ENCODE data around the gene SLC16A5. TPM values are rescaled to one million over a fixed set of nuclear protein-coding genes. Genes with fewer than 3 reads are reported as not detected.

Gene SLC16A5
- total RNA-seq, 2 experiments from 2014 or later: 9.2 to 11.0 TPM

DNA sequence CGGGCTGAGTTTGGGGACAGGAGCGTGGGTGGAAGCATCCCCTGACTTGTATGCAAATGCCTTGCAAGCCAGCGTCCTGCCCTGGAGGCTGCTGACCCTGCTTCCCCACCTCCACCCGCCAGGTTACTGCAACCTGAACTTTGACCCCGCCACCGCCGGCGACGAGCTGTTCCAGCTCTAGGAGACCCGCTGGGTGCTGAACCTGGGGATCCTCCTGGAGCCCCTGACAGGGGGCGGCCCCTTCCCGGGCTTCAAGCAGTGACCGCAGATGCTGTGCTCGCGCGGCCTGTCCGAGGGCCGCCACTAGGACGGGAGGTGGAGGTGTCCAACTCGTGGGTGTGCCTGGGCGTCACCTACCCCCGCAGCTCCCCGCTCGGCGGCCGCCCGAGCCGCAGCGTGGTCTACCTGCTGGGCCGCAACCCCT lies 10.7 kb upstream of the SLC16A5 start:
- no peak for ATAC-seq (ENCODE audit: poor library complexity)
- H3K4me3 Mint-ChIP-seq: peak overlapping the region; percentile 74
- no peaks in the 10 kb centered on the region for H3K9me3 Mint-ChIP-seq
- Histone ChIP-seq H3K4me3 (ENCODE audit: low read length) (peak overlapping the region; percentile 48), H3K4me1 (ENCODE audit: insufficient read depth, low read length) (peaks cover 28% of the 10 kb centered on the region), H3K9me3 (ENCODE audit: control insufficient read depth in 1 of 2, insufficient read depth in 1 of 2, low read length in 2 of 2) (no peaks in the 10 kb centered on the region), H3K27ac (ENCODE audit: low read depth in 1 of 2, low read length in 2 of 2) (no peak overlapping the region), H3K27me3 (ENCODE audit: control insufficient read depth in 1 of 2, insufficient read depth in 2 of 2, low read length in 2 of 2) (no peaks in the 10 kb centered on the region), H3K36me3 (ENCODE audit: insufficient read depth, low read length) (no peaks in the 10 kb centered on the region)
- TF ChIP-seq, protein P1, sequence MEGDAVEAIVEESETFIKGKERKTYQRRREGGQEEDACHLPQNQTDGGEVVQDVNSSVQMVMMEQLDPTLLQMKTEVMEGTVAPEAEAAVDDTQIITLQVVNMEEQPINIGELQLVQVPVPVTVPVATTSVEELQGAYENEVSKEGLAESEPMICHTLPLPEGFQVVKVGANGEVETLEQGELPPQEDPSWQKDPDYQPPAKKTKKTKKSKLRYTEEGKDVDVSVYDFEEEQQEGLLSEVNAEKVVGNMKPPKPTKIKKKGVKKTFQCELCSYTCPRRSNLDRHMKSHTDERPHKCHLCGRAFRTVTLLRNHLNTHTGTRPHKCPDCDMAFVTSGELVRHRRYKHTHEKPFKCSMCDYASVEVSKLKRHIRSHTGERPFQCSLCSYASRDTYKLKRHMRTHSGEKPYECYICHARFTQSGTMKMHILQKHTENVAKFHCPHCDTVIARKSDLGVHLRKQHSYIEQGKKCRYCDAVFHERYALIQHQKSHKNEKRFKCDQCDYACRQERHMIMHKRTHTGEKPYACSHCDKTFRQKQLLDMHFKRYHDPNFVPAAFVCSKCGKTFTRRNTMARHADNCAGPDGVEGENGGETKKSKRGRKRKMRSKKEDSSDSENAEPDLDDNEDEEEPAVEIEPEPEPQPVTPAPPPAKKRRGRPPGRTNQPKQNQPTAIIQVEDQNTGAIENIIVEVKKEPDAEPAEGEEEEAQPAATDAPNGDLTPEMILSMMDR (IDR thresholded peaks at IDR 0.05): no peak
- H3K36me3 Mint-ChIP-seq (ENCODE audit: low read depth): no peaks in the 10 kb centered on the region
- ChIA-PET CTCF (interaction anchor here (1.0 kb wide), 1 partner anchor 124 kb away, joined by 3 read pairs; no protein-coding TSS in a partner anchor), POLR2A (interaction anchor here (1.2 to 2.3 kb wide), 5 partner anchors 10 to 185 kb away, joined by 3 to 18 read pairs (median 4); partner anchors contain the start of genes MRPS7, SLC16A5 and SUMO2)
- no peaks in the 10 kb centered on the region for H3K27me3 Mint-ChIP-seq
- H3K27ac Mint-ChIP-seq: peak overlapping the region; percentile 68
- intact Hi-C loops (cut with DNase I, micrococcal nuclease): loop anchor here in 1 of 2 experiments (5.0 kb wide), 1 partner anchor 40 kb away; no protein-coding TSS in a partner anchor
- DNase-seq: peak in 1 of 14 experiments; percentile 28
- H3K4me1 Mint-ChIP-seq (ENCODE audit: low read depth): peaks cover 5% of the 10 kb centered on the region

GRCh38 chr17:75077496-75078283 lies 10.1 kb upstream of the SLC16A5 start:
- ChIA-PET CTCF (interaction anchor here (1.0 to 1.2 kb wide), 2 partner anchors 116 to 124 kb away, joined by 3 read pairs; no protein-coding TSS in a partner anchor), POLR2A (interaction anchor here (1.2 to 2.3 kb wide), 6 partner anchors 10 to 211 kb away, joined by 3 to 18 read pairs (median 4); partner anchors contain the start of genes MRPS7, SLC16A5, SLC25A19 and SUMO2)
- Mint-ChIP-seq H3K9me3 (no peaks in the 10 kb centered on the region), H3K36me3 (ENCODE audit: low read depth) (no peaks in the 10 kb centered on the region), H3K4me3 (peak overlapping the region; percentile 74), H3K4me1 (ENCODE audit: low read depth) (peaks cover 9% of the 10 kb centered on the region), H3K27ac (peak overlapping the region; percentile 68), H3K27me3 (no peaks in the 10 kb centered on the region)
- Histone ChIP-seq H3K9me3 (ENCODE audit: control insufficient read depth in 1 of 2, insufficient read depth in 1 of 2, low read length in 2 of 2) (no peaks in the 10 kb centered on the region), H3K27me3 (ENCODE audit: control insufficient read depth in 1 of 2, insufficient read depth in 2 of 2, low read length in 2 of 2) (no peaks in the 10 kb centered on the region), H3K4me1 (ENCODE audit: insufficient read depth, low read length) (peaks cover 28% of the 10 kb centered on the region), H3K27ac (ENCODE audit: low read depth in 1 of 2, low read length in 2 of 2) (peak overlapping the region in 1 of 2 donors; percentile 29), H3K4me3 (ENCODE audit: low read length) (peak overlapping the region; percentile 48), H3K36me3 (ENCODE audit: insufficient read depth, low read length) (no peaks in the 10 kb centered on the region)
- peak; percentile 93 for ATAC-seq (ENCODE audit: poor library complexity)
- DNase-seq: peak; percentile 29 to 74 (median 50)
- intact Hi-C loops (cut with DNase I, micrococcal nuclease): loop anchor here in 1 of 2 experiments (5.0 kb wide), 1 partner anchor 40 kb away; no protein-coding TSS in a partner anchor
- TF ChIP-seq, protein P1 (IDR thresholded peaks at IDR 0.05): no peak

DNA sequence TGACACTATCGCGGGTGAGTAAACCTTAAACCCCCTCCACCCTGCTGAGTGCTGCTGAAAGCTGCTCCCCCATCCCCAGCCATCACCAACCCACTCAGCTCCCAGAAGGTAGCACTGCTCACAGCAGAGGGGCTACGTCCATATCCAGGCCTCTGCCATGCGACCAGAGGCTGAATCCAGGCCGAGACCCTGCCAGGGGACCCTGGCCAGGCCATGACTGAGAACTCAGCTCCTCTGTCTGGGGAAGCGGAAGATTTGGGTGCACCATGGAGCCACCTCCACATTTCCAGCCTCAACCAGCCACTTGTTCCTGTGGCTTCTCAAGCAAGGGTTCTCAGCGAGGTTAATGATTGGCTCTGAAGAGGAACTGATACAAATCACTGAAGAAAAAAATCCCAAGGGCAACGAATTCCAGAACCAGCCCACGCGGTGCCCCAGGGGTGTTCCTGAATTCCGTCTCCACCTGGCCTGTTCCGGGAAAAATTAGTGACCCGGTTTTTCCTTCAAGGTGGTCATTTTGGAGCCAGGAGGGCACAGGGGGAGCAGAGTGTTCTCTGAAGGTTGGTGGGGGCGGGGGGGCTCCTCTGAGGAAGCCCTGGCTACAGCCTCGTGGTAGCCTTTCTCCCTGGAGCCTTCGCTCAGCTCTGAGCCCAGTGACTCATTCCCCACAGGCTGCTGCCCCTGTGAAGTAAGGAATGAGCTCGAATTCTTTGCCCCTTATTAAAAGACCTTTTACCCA lies 9.3 kb upstream of the SLC16A5 start:
- Histone ChIP-seq H3K9me3 (ENCODE audit: control insufficient read depth in 1 of 2, insufficient read depth in 1 of 2, low read length in 2 of 2) (no peaks in the 10 kb centered on the region), H3K27me3 (ENCODE audit: control insufficient read depth in 1 of 2, insufficient read depth in 2 of 2, low read length in 2 of 2) (no peaks in the 10 kb centered on the region), H3K36me3 (ENCODE audit: insufficient read depth, low read length) (no peaks in the 10 kb centered on the region), H3K4me1 (ENCODE audit: insufficient read depth, low read length) (peaks cover 28% of the 10 kb centered on the region), H3K27ac (ENCODE audit: low read depth in 1 of 2, low read length in 2 of 2) (no peak overlapping the region), H3K4me3 (ENCODE audit: low read length) (no peak overlapping the region)
- TF ChIP-seq, protein P1 (IDR thresholded peaks at IDR 0.05): no peak
- H3K27me3 Mint-ChIP-seq: no peaks in the 10 kb centered on the region
- H3K9me3 Mint-ChIP-seq: no peaks in the 10 kb centered on the region
- ChIA-PET CTCF (interaction anchor here (1.2 kb wide), 1 partner anchor 117 kb away, joined by 3 read pairs; no protein-coding TSS in a partner anchor), POLR2A (interaction anchor here (0.9 to 2.3 kb wide), 5 partner anchors 9 to 211 kb away, joined by 3 to 18 read pairs (median 4); partner anchors contain the start of genes SLC16A5, SLC25A19 and SUMO2)
- ATAC-seq (ENCODE audit: poor library complexity): no peak
- DNase-seq: no peak
- peak overlapping the region; percentile 68 for H3K27ac Mint-ChIP-seq
- H3K4me3 Mint-ChIP-seq: peak overlapping the region; percentile 56
- H3K36me3 Mint-ChIP-seq (ENCODE audit: low read depth): no peaks in the 10 kb centered on the region
- intact Hi-C loops (cut with DNase I, micrococcal nuclease): loop anchor here in 1 of 2 experiments (5.0 kb wide), 1 partner anchor 41 kb away; no protein-coding TSS in a partner anchor
- H3K4me1 Mint-ChIP-seq (ENCODE audit: low read depth): peaks cover 11% of the 10 kb centered on the region

Measured in CD4-positive, alpha-beta T cell (primary cell).